ENCODE data around the gene CD83.

DNA sequence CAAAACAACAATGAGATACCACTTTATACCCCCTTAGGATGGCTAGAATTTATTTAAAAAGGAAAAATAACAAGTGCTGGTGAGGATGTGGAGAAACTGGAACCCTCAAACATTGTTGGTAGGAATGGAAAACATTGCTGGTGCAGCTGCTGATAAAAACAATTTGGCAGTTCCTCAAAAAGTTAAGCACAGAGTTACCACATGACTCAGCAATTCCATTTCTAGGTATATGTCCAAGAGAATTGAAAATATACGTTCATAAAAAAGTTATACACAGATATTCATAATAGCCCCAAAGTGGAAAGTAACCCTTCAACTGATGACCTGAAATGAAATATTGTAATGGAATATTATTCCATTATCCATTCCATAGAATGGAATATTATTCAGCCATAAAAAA lies 55.0 kb downstream of the CD83 start:
- TF ChIP-seq POLR2AphosphoS5 (IDR thresholded peaks at IDR 0.05): no peak
- TF ChIP-seq, protein P1, sequence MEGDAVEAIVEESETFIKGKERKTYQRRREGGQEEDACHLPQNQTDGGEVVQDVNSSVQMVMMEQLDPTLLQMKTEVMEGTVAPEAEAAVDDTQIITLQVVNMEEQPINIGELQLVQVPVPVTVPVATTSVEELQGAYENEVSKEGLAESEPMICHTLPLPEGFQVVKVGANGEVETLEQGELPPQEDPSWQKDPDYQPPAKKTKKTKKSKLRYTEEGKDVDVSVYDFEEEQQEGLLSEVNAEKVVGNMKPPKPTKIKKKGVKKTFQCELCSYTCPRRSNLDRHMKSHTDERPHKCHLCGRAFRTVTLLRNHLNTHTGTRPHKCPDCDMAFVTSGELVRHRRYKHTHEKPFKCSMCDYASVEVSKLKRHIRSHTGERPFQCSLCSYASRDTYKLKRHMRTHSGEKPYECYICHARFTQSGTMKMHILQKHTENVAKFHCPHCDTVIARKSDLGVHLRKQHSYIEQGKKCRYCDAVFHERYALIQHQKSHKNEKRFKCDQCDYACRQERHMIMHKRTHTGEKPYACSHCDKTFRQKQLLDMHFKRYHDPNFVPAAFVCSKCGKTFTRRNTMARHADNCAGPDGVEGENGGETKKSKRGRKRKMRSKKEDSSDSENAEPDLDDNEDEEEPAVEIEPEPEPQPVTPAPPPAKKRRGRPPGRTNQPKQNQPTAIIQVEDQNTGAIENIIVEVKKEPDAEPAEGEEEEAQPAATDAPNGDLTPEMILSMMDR (IDR thresholded peaks at IDR 0.05): no peak
